Right lobe of liver (tissue), 6 donors: ENCODE measurements around the gene TMTC1. TPM values are rescaled to one million over a fixed set of nuclear protein-coding genes. Genes with fewer than 3 reads are reported as not detected.
A peak's percentile ranks its signal among the peaks of the same experiment; 100 is the strongest.

Source experiments
- ATAC-seq, 4 donors: fragments of 200-7000 bp; cut with Tn5 transposase; one replicate each; pipeline ENCODE4 v1.9.1; 2020; ENCODE audit warnings: mild to moderate bottlenecking in 4 of 4, moderate library complexity in 4 of 4
- DNase-seq, 3 donors: peaks; one replicate each; pipeline ENCODE4 v3.0.0-alpha.2; 2020
- H3K27ac ChIP-seq, 3 donors: fragments of 200-600 bp; one replicate each; pipeline ENCODE4 v1.8.0; 2022
- H3K27me3 ChIP-seq, 2 donors: fragments of 200-600 bp; one replicate each; pipeline ENCODE4 v1.8.0; 2022
- H3K36me3 ChIP-seq, 4 donors: fragments of 200-600 bp; sonication (generic) in 1 of 4; one replicate each; pipeline versions ENCODE4 v1.5.1 to v1.8.0; 2017 to 2022; ENCODE audit warnings: control low read depth in 1 of 4
- H3K4me1 ChIP-seq, 4 donors: fragments of 200-600 bp; sonication (generic) in 1 of 4; one replicate each; pipeline versions ENCODE4 v1.5.1 to v1.8.0; 2017 to 2022; ENCODE audit warnings: control low read depth in 1 of 4
- H3K4me3 ChIP-seq, 3 donors: fragments of 200-600 bp; one replicate each; pipeline ENCODE4 v1.8.0; 2022
- H3K9me3 ChIP-seq, 4 donors: fragments of 200-600 bp; sonication (generic) in 1 of 4; one replicate each; pipeline versions ENCODE4 v1.5.1 to v1.8.0; 2017 to 2022; ENCODE audit warnings: control low read depth in 1 of 4
- CTCF ChIP-seq, 4 donors: fragments of 200-600 bp in 3 of 4; fragments of 450-650 bp in 1 of 4; IDR thresholded peaks; one replicate each; pipeline versions ENCODE4 v1.5.1 to v1.8.0; 2016 to 2022; ENCODE audit warnings: antibody characterized with exemption in 4 of 4, mild to moderate bottlenecking in 2 of 4
- POLR2A ChIP-seq: fragments of 450-650 bp; IDR thresholded peaks from one replicate; pipeline ENCODE4 v1.6.1; 2017; ENCODE audit warnings: antibody characterized with exemption, mild to moderate bottlenecking
- WGBS: methylation state at CpG from one replicate; pipeline ENCODE4 v1.1.6; 2018; ENCODE audit warnings: low coverage, low lambda C conversion rate; ENCODE audit not compliant: insufficient coverage; ENCODE audit errors: missing lambda C conversion rate; 5-methylcytosine and 5-hydroxymethylcytosine counted together
- intact Hi-C, 2 donors: fragments of 100-400 bp; cut with DNase I; formaldehyde crosslinking; loops; one replicate each; pipeline versions ENCODE4 v1.11.2 to v1.14.1; 2022
- total RNA-seq, 6 experiments: library from RNA; depleted of rRNA in 2 of 6; stranded (reverse); fragments of >200 nt in 2 of 6; fragmentation: NEBNext Ultra II Directional in 3 of 6; extraction: Animal tissue kit (Norgen Biotek cat#: 25700) in 3 of 6; gene quantifications; one replicate each; pipeline versions ENCODE4 v1.1.0 to v1.2.4, GENCODE V29; 2016 to 2023
- donor health status: DM: no; HTN: yes; CAD: no.
- donor health status: DM: no; HTN: no; CAD: no.
- donor health status: DM: no; HTN: no; CAD: no.
- donor health status: DM: no; HTN: yes; CAD: no.
- donor health status: DM: no; HTN: yes; CAD: no.

TMTC1 gene
- total RNA-seq, 6 experiments from 2014 or later, result 3.0 to 4.2 (median 3.5) TPM

DNA sequence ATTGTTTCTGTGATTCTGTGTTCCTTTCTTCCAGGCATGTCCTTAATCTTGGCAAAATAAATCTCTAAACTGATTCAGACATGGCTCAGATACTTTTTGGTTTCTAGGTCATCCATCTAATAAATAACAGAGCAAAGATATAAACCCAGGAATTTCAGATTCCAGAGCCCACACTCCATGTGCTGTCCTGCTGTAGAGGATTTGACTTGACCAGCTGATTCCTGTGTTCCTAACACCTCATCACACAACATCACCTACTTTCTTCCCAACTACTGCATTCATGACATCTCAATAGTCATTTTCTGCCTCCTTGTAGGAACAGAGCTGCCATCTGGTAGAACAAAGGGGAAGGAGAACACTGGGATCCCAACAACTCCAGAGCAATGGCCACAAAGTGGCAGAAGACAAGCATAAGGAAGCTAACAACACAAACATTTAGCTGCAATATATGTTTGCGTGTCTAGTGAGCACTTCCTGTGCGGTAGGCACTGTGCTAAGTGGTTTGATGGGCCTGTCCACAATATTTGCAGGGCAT is 194.4 kb downstream of the TMTC1 start:
- no peak for ATAC-seq
- no peaks in the 10 kb centered on the region for H3K9me3 ChIP-seq
- 88% methylated on average over 2 of the region's 2 CpGs for WGBS
- no peak overlapping the region for H3K27ac ChIP-seq
- no peak overlapping the region for H3K4me3 ChIP-seq
- H3K4me1 ChIP-seq, result peaks cover 0 to 28% (median 13%) of the 10 kb centered on the region in 4 donors
- intact Hi-C loops, result no loop called here
- H3K36me3 ChIP-seq, result no peaks in the 10 kb centered on the region
- no peak for DNase-seq
- TF ChIP-seq CTCF (IDR thresholded peaks at IDR 0.05) (no peak), POLR2A (no peak)
- no peaks in the 10 kb centered on the region for H3K27me3 ChIP-seq

- ATAC-seq, result peak; percentile 95 to 100 (median 98)
- peak overlapping the region in 2 of 3 donors; percentile 3 to 51 for H3K27ac ChIP-seq
Measured at GRCh38 chr12:29582677-29583272, 201.0 kb downstream of the TMTC1 start.

DNA sequence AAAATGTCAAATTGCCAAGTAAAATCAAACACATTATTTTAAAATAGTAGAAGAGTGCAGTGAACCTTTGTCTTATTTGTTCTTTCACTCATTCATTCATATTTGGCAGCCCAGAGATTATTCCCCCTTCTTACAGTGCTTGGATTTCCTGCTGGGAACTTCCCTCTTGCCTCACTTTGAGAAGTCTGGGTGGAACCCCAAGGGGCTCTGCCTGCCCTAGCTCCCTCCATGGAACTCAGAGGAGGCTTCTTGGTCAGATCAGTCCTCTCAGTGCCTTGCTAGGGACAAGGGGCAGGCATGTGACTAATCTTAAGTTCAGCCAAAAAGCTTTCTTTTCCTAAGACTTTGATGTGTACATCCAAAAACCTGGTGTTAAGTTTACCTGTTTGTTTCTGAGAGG is 201.6 kb downstream of the TMTC1 start:
- H3K27ac ChIP-seq, result peak overlapping the region in 1 of 3 donors; percentile 3
- ATAC-seq, result peak; percentile 11 to 31 (median 18)
- H3K27me3 ChIP-seq, result no peaks in the 10 kb centered on the region
- no peaks in the 10 kb centered on the region for H3K36me3 ChIP-seq
- no peaks in the 10 kb centered on the region for H3K9me3 ChIP-seq
- no peak overlapping the region for H3K4me3 ChIP-seq
- no peak for DNase-seq
- intact Hi-C loops, result no loop called here
- TF ChIP-seq CTCF (IDR thresholded peaks at IDR 0.05), result no peak
- TF ChIP-seq POLR2A, result no peak
- H3K4me1 ChIP-seq, result peaks cover 0 to 15% (median 7%) of the 10 kb centered on the region in 4 donors

More at GRCh38 chr12:29582677-29583272, 201.0 kb downstream of the TMTC1 start:
- TF ChIP-seq POLR2A (no peak), CTCF (IDR thresholded peaks at IDR 0.05) (no peak)
- Histone ChIP-seq H3K4me3 (peak overlapping the region in 2 of 3 donors; percentile 17 to 18), H3K9me3 (no peaks in the 10 kb centered on the region), H3K4me1 (peaks cover 0 to 15% (median 7%) of the 10 kb centered on the region in 4 donors), H3K36me3 (no peaks in the 10 kb centered on the region), H3K27me3 (no peaks in the 10 kb centered on the region)
- peak; percentile 77 to 86 (median 79) for DNase-seq
- WGBS, result 40% methylated on average over 4 of the region's 4 CpGs
- intact Hi-C loops, result no loop called here

DNA sequence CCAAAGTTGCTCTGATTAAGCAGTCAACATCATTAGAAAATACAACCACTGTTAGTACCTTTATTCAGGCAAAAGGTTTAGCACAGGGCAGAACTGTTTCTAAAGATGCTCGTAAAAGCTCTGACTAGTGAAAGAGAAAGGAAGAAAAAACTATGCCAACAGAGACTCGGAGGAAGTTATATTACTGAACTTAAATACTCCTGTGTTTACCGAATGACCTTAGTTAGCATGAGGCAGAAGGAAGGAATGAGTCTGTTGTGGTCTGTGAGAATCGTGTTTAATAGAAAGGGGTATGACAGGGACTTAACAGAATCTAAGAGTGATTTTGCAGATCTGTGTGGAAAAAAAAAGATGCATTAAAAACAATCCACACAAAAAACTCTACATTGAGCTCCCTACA is 202.1 kb downstream of the TMTC1 start:
- TF ChIP-seq CTCF (IDR thresholded peaks at IDR 0.05) (no peak), POLR2A (no peak)
- Histone ChIP-seq H3K27me3 (no peaks in the 10 kb centered on the region), H3K4me3 (no peak overlapping the region), H3K9me3 (no peaks in the 10 kb centered on the region), H3K36me3 (no peaks in the 10 kb centered on the region), H3K4me1 (peaks cover 0 to 15% (median 7%) of the 10 kb centered on the region in 4 donors), H3K27ac (no peak overlapping the region)
- 44% methylated on average over 4 of the region's 4 CpGs for WGBS
- intact Hi-C loops, result no loop called here
- ATAC-seq, result peak in 2 of 4 donors; percentile 27 to 37
- DNase-seq, result no peak
